HG03354 (cell line): ENCODE data around the gene CEP152.

Experiments
- ATAC-seq: cut with Tn5 transposase; IDR thresholded peaks from one replicate; pipeline ENCODE4 v1.9.1; 2021; ENCODE audit warnings: mild to moderate bottlenecking; ENCODE audit not compliant: unreplicated experiment, poor library complexity, severe bottlenecking

CEP152 gene

DNA sequence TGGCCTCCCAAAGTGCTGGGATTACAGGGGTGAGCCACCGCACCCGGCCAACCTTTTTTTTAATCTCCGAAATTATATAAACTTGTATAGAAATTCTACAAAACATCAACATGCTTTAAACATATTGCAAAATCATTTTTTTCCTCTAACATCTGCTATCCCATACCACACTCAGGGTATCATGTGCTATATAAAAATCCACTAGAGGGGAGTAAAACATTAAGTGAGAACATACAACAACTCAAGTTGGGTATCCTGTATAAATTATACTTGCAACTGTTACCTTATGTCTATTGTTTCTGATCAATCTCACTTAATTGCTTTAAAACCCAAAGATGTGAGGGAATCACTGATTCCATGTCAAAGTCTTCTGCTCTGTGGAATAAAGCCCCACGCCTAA is 93.4 kb downstream of the CEP152 start:
- no peak for ATAC-seq

- no peak for ATAC-seq
Observed at GRCh38 chr15:48712546-48712945, 98.3 kb downstream of the CEP152 start.

DNA sequence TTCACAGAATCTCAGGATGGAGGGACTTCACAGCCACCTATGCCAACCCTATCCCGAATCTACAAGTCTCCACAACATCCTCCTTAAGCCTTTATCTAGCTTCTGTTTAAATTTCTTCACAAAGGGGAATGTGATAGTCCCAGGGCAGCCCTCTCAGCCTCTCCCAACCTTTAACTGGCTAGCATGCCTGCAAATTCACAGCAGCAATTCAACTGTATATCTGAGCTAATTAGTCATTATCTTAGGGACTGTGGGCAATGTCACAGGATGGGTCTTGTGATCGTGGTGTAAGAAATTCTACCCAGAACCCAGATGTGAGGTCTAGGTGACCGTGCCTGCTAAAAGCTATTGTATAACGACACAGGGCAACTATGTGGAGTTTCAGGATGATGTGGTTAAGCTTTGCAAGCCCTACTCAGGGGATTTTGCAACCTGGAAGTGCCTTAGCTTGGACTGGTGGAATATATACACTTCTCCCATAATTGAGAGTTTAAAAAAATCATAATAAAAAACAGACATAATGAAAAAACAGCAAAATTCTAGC is 99.8 kb downstream of the CEP152 start:
- ATAC-seq: no peak

GRCh38 chr15:48708641-48709040 is 102.2 kb downstream of the CEP152 start:
- no peak for ATAC-seq

- no peak for ATAC-seq
Observed at GRCh38 chr15:48705381-48705780, 105.5 kb downstream of the CEP152 start.

- no peak for ATAC-seq
Observed at GRCh38 chr15:48703544-48703943, 107.3 kb downstream of the CEP152 start.

DNA sequence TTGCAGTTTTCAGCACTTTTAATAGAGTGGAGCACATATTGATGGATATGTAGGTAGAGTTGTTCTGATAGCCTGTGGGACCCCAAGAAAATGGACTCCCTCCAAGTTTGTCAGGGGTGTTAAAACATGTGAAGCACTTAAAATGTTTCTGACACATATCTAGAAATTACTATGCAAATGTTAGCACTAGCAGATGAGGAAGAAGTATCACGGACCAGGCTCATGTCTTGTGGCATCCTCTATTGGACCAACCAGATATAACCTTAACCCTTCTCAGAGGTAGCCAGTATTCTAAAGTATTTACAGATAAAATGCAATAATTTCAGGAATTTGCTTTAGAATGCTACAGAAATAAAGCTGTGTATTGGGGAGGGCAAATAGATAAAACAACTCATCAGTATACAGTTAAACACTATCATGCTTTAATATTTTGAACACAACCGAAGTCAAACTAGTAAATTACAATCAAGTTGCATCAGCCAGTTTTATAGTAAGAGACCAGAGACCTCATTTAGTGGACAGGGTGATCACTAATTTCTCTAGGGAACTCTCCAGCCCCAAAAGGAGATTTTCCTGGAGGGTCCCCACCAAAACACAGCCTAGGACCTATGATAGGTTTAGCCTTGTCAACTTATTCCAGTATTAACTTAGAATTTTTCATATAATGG is 108.2 kb downstream of the CEP152 start:
- ATAC-seq: no peak

DNA sequence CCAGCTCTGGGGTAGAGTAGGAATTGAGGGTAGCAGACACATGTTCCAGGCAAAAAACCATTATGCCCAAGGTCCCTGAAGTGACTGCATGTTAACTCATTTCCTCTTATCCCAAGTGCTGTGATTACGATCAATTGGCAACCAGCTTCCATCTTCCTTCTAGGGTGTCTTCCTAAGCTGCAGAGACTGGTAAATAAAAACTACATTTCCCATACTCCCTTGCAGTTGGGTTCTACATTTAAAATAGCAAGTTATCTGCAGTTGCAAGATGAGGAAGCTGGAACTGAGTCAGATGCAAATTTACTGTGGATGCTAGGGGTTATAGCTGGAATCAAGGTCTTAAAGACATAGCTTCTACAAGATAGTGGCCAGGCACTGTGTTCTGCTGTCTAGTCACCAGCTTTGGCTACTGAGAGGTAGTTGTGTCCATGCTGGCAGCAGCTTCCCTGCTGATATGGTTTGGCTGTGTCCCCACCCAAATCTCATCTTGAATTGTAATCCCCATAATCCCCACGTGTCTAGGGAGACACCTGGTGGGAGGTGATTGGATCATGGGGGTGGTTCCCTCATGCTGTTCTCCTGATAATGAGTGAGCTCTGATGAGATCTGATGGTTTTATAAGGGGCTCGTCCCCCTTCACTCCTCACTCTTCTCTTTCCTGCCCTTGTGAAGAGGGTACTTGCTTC is 114.1 kb downstream of the CEP152 start:
- ATAC-seq: no peak

DNA sequence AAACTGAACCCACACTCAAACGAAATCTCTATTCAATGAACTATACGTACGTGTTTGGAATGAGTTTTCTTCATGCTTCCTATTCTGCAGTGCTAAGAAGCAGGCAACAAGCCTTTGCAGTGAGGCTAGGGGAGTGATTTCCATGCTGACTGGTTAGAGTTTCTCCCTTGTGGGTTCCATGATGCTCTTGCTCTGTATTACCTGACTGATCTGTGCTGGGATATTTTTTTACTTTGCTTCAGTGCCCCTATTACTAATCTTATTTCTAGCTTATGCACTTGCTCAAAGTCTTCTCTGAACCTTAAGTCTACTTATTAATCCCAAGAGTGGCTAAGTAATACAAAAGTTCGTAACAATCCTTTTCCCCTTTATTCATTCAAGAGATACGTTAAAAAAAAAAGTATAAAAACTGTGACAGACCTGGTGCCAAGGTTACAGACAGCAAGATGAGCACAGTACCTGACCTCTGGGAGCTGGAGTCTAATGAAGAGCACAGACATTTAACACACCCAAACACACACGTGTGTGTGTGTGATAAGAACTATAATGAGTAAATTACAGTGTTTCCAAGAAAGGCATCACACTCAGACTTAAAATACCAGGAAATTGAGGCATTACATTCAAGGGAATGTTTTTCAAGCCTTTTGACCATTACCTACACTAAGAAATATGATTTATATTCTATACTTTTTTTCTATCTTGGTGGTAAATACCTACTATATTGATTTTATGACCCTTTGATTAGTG is 114.9 kb downstream of the CEP152 start:
- ATAC-seq: no peak

DNA sequence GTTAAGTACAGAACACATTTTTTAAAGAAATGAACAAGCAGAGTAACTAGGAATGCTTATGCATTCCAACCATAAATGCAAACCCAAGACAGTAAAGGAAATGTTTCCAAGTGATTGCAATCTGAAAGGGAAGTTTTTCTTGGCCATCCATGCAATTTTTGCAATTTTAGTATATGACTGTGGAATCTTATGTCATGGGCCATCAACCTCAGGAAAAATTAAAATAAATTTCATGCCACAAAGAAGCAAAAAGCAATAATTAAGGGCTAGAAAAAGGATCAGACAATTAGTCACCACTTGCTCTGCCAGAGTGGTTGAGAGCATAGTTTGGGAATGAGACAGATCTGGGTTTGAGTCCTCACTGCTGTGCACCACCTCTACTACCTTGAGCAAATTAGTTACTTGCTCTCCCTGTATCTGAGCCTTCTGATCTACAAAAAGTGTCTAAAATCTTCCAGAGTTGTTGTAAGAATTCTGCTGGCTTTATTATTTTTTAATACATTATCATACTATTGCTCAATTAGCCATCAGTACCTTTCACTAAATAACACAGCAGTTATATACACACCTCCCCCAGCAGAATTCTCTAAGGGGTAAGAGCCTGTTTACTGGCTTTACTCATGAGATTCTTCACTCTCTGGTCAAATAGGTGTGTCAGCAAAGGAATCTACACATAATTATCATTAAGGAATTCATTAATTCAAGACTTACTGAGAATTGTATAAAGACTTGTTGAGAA is 115.6 kb downstream of the CEP152 start:
- ATAC-seq: no peak

DNA sequence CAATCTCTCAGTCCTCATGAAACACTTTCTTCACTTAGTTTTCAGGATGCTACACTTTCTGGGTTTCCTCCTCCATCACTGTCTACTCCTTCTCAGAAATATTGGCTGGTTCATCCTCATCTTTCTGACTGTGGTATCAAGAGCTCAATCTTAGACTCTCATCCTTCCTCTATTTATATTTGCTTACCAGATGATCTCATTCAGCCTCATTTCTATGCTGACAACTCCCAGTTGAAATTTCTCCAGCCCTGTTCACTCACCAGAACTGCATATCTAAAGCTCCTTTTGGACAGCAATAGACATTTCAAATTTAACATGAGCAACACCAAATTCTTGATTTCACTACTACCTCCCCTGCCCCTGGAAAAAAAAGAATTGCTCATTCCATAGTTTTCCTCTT is 117.4 kb downstream of the CEP152 start:
- ATAC-seq: no peak

- no peak for ATAC-seq
Observed at GRCh38 chr15:48688493-48688892, 122.4 kb downstream of the CEP152 start.
